Measurements from ENCODE around the gene TMEM126B.
"Not testable (repeated sequence)": the region's sequence is repeated elsewhere in the genome, so short reads cannot be mapped to it uniquely, and the experiment has no call there.

Gene TMEM126B

DNA sequence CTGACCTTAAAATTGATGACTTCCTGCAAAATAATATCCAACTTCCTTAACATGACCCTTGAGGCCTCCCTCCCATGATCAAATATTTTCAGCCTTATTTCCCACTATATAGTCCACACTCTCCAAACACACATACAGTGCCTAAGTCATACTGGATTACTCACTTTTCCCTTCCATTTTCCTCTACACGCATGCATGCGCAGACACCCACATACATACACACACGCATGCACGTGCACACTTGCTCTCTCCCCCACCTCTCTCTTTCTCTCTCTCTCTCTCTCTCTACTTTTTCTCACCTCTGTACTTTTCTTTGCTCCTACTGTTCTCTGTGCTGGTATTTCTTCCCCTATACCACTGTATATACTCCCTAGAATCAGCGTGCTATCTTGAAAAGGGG is 29.3 kb upstream of the TMEM126B start:
- in situ Hi-C loops (cut with MboI; ENCODE audit: low pct_unique_long_range_greater_than_20kb, low sequenced_read_pairs, unreplicated experiment), result loop anchor here (25.0 kb wide), 1 partner anchor 1037 kb away; no protein-coding TSS in a partner anchor
- no peak for DNase-seq (ENCODE audit: low spot score)
- TF ChIP-seq, protein P1, sequence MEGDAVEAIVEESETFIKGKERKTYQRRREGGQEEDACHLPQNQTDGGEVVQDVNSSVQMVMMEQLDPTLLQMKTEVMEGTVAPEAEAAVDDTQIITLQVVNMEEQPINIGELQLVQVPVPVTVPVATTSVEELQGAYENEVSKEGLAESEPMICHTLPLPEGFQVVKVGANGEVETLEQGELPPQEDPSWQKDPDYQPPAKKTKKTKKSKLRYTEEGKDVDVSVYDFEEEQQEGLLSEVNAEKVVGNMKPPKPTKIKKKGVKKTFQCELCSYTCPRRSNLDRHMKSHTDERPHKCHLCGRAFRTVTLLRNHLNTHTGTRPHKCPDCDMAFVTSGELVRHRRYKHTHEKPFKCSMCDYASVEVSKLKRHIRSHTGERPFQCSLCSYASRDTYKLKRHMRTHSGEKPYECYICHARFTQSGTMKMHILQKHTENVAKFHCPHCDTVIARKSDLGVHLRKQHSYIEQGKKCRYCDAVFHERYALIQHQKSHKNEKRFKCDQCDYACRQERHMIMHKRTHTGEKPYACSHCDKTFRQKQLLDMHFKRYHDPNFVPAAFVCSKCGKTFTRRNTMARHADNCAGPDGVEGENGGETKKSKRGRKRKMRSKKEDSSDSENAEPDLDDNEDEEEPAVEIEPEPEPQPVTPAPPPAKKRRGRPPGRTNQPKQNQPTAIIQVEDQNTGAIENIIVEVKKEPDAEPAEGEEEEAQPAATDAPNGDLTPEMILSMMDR (IDR thresholded peaks at IDR 0.05; ENCODE audit: extremely low read depth, insufficient read depth, missing control alignments), result no peak

- no peak for DNase-seq (ENCODE audit: low spot score)
- TF ChIP-seq, protein P1 (IDR thresholded peaks at IDR 0.05; ENCODE audit: extremely low read depth, insufficient read depth, missing control alignments), result no peak
- in situ Hi-C loops (cut with MboI; ENCODE audit: low pct_unique_long_range_greater_than_20kb, low sequenced_read_pairs, unreplicated experiment), result no loop called here
These were observed 25.7 kb upstream of the TMEM126B start for GRCh38 chr11:85602526-85603213.

- DNase-seq (ENCODE audit: low spot score), result no peak
- TF ChIP-seq, protein P1 (IDR thresholded peaks at IDR 0.05; ENCODE audit: extremely low read depth, insufficient read depth, missing control alignments), result no peak
- in situ Hi-C loops (cut with MboI; ENCODE audit: low pct_unique_long_range_greater_than_20kb, low sequenced_read_pairs, unreplicated experiment), result no loop called here
These were observed 25.2 kb upstream of the TMEM126B start for GRCh38 chr11:85603220-85603619.

- DNase-seq (ENCODE audit: low spot score); in situ Hi-C loops (cut with MboI; ENCODE audit: low pct_unique_long_range_greater_than_20kb, low sequenced_read_pairs, unreplicated experiment): not testable (repeated sequence)
These were observed 22.2 kb upstream of the TMEM126B start for GRCh38 chr11:85606237-85606636.

- in situ Hi-C loops (cut with MboI; ENCODE audit: low pct_unique_long_range_greater_than_20kb, low sequenced_read_pairs, unreplicated experiment); DNase-seq (ENCODE audit: low spot score): not testable (repeated sequence)
These were observed 19.8 kb upstream of the TMEM126B start for GRCh38 chr11:85608621-85609020.

- not testable (repeated sequence) for DNase-seq (ENCODE audit: low spot score)
These were observed 19.1 kb upstream of the TMEM126B start for GRCh38 chr11:85609286-85609685.

DNA sequence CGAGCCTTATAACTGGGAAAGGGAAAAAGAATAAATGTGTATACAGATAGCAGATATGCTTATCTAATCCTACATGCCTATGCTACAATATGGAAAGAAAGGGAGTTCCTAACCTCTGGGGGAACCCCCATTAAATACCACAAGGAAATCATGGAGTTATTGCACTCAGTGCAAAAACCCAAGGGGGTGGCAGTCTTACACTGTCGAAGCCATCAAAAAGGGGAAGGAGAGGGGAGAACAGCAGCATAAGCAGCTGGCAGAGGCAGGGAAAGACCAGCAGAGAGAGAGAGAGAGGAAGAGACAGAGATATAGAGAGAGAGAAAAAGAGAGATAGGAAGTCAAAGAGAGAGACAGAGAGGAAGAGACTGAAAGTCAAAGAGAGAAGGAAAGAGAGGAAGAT is 16.8 kb upstream of the TMEM126B start:
- DNase-seq (ENCODE audit: low spot score); in situ Hi-C loops (cut with MboI; ENCODE audit: low pct_unique_long_range_greater_than_20kb, low sequenced_read_pairs, unreplicated experiment): not testable (repeated sequence)

More at GRCh38 chr11:85609286-85609685, 19.1 kb upstream of the TMEM126B start:
- in situ Hi-C loops (cut with MboI; ENCODE audit: low pct_unique_long_range_greater_than_20kb, low sequenced_read_pairs, unreplicated experiment), result not testable (repeated sequence)

DNA sequence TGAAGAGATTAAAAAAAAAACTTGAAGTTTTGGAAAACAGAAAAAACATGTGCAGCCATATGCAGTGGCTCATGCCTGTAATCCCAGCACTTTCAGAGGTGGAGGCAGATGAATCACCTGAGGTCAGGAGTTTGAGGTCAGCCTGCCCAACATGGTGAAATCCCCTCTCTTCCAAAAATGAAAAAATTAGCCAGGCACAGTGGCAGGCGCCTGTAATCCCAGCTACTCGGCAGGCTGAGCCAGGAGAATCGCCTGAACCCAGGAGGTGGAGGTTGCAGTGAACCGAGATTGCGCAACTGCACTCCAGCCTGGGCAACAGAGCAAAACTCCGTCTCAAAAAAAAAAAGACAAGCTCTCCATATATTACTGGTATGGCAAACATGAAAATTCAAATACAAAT is 8.9 kb upstream of the TMEM126B start:
- TF ChIP-seq, protein P1 (IDR thresholded peaks at IDR 0.05; ENCODE audit: extremely low read depth, insufficient read depth, missing control alignments), result no peak
- DNase-seq (ENCODE audit: low spot score), result no peak
- in situ Hi-C loops (cut with MboI; ENCODE audit: low pct_unique_long_range_greater_than_20kb, low sequenced_read_pairs, unreplicated experiment), result no loop called here

DNA sequence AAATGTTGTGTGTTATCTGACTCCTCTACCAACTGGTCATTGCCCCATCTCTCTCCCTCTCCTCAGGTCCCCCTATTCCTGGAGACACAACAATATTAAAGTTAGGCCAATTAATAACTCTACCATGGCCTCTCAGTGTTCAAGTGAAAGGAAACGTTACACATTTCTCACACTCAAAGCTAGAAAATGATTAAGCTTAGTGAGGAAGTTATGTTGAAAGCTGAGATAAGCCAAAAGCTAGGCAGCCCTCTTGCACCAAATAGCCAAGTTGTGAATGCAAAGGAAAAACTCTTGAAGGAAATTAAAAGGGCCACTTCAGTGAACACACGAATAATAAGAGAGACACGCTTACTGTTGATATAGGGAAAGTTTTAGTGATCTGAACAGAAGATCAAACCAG is 8.1 kb upstream of the TMEM126B start:
- TF ChIP-seq, protein P1 (IDR thresholded peaks at IDR 0.05; ENCODE audit: extremely low read depth, insufficient read depth, missing control alignments), result no peak
- no peak for DNase-seq (ENCODE audit: low spot score)
- in situ Hi-C loops (cut with MboI; ENCODE audit: low pct_unique_long_range_greater_than_20kb, low sequenced_read_pairs, unreplicated experiment), result no loop called here
